ENCODE measurements around the gene FGF14. TPM values are rescaled to one million over a fixed set of nuclear protein-coding genes. Genes with fewer than 3 reads are reported as not detected.
A peak's percentile ranks its signal among the peaks of the same experiment; 100 is the strongest.

Gene FGF14
- total RNA-seq, 1 donor from 2014 or later, result 0.16 TPM

- no peak for ATAC-seq
Measured at GRCh38 chr13:102240110-102240509, 161.7 kb downstream of the FGF14 start.

GRCh38 chr13:102237230-102237629 lies 164.6 kb downstream of the FGF14 start:
- no peak for ATAC-seq

GRCh38 chr13:102236830-102237229 lies 165.0 kb downstream of the FGF14 start:
- ATAC-seq, result no peak

GRCh38 chr13:102236341-102236740 lies 165.5 kb downstream of the FGF14 start:
- ATAC-seq, result no peak

- ATAC-seq, result no peak
Measured at GRCh38 chr13:102235689-102236088, 166.2 kb downstream of the FGF14 start.

GRCh38 chr13:102234618-102235017 lies 167.2 kb downstream of the FGF14 start:
- peak; percentile 42 for ATAC-seq

- ATAC-seq, result no peak
Measured at GRCh38 chr13:102233566-102234208, 168.2 kb downstream of the FGF14 start.

- no peak for ATAC-seq
Measured at GRCh38 chr13:102231479-102231878, 170.4 kb downstream of the FGF14 start.

- no peak for ATAC-seq
Measured at GRCh38 chr13:102227741-102228140, 174.1 kb downstream of the FGF14 start.

GRCh38 chr13:102226591-102226990 lies 175.3 kb downstream of the FGF14 start:
- no peak for ATAC-seq

GRCh38 chr13:102225892-102226291 lies 176.0 kb downstream of the FGF14 start:
- ATAC-seq, result no peak

- no peak for ATAC-seq
Measured at GRCh38 chr13:102220681-102221228, 181.1 kb downstream of the FGF14 start.

GRCh38 chr13:102214956-102215355 lies 186.9 kb downstream of the FGF14 start:
- no peak for ATAC-seq

- no peak for ATAC-seq
Measured at GRCh38 chr13:102212729-102213128, 189.1 kb downstream of the FGF14 start.

GRCh38 chr13:102208347-102208746 lies 193.5 kb downstream of the FGF14 start:
- ATAC-seq, result no peak

GRCh38 chr13:102207680-102208342 lies 194.0 kb downstream of the FGF14 start:
- ATAC-seq, result no peak

- no peak for ATAC-seq
Measured at GRCh38 chr13:102203718-102204117, 198.1 kb downstream of the FGF14 start.

- ATAC-seq, result no peak
Measured at GRCh38 chr13:102198418-102199311, 203.2 kb downstream of the FGF14 start.

GRCh38 chr13:102197193-102197592 lies 204.7 kb downstream of the FGF14 start:
- no peak for ATAC-seq

- no peak for ATAC-seq
Measured at GRCh38 chr13:102195566-102196462, 206.0 kb downstream of the FGF14 start.

- ATAC-seq, result no peak
Measured at GRCh38 chr13:102192858-102193257, 209.0 kb downstream of the FGF14 start.

- no peak for ATAC-seq
Measured at GRCh38 chr13:102191951-102192502, 209.8 kb downstream of the FGF14 start.

Data from esophagus mucosa (tissue), 1 donor.